ENCODE measurements around the gene SLC43A3. TPM values are rescaled to one million over a fixed set of nuclear protein-coding genes. Genes with fewer than 3 reads are reported as not detected.

Gene SLC43A3
- total RNA-seq, 1 donor from 2014 or later, result 48.0 TPM

- no peak for DNase-seq (ENCODE audit: low read depth, low spot score)
These were observed 66.8 kb downstream of the SLC43A3 start for GRCh38 chr11:57359896-57360690.

GRCh38 chr11:57359396-57359795 is 67.5 kb downstream of the SLC43A3 start:
- no peak for DNase-seq (ENCODE audit: low read depth, low spot score)

- no peak for DNase-seq (ENCODE audit: low read depth, low spot score)
These were observed 67.9 kb downstream of the SLC43A3 start for GRCh38 chr11:57358991-57359390.

GRCh38 chr11:57358543-57358961 is 68.4 kb downstream of the SLC43A3 start:
- DNase-seq (ENCODE audit: low read depth, low spot score), result no peak

GRCh38 chr11:57357856-57358255 is 69.1 kb downstream of the SLC43A3 start:
- no peak for DNase-seq (ENCODE audit: low read depth, low spot score)

GRCh38 chr11:57357310-57357709 is 69.6 kb downstream of the SLC43A3 start:
- DNase-seq (ENCODE audit: low read depth, low spot score), result no peak

Other genes starting within 250 kb of the SLC43A3 start
- gene LRRC55, start 245.2 kb downstream of the SLC43A3 start, total RNA-seq, result not detected in 2 replicates
- not detected in 2 replicates for gene APLNR, start 189.9 kb downstream of the SLC43A3 start, total RNA-seq
- gene TNKS1BP1, start 102.2 kb downstream of the SLC43A3 start, total RNA-seq, result 66.1 and 107 TPM in 2 replicates
- 102 and 115 TPM in 2 replicates for gene SSRP1, start 91.2 kb downstream of the SLC43A3 start, total RNA-seq
- not detected in 2 replicates for gene P2RX3, start 88.8 kb downstream of the SLC43A3 start, total RNA-seq
- gene PRG3, start 46.0 kb downstream of the SLC43A3 start, total RNA-seq, result not detected in 2 replicates
- 0.40 TPM in 1 of 2 replicates, not detected in the other for gene PRG2, start 36.5 kb downstream of the SLC43A3 start, total RNA-seq
- 0.07 TPM in 2 replicates for gene RTN4RL2, start 33.4 kb upstream of the SLC43A3 start, total RNA-seq
- gene SLC43A1, start 88.6 kb upstream of the SLC43A3 start, total RNA-seq, result 14.1 and 15.6 TPM in 2 replicates
- gene TIMM10, start 103.6 kb upstream of the SLC43A3 start, total RNA-seq, result 52.2 and 74.4 TPM in 2 replicates
- not detected in 2 replicates for gene SMTNL1, start 110.5 kb upstream of the SLC43A3 start, total RNA-seq
- 34.5 and 47.3 TPM in 2 replicates for gene UBE2L6, start 140.6 kb upstream of the SLC43A3 start, total RNA-seq
- gene SERPING1, start 170.6 kb upstream of the SLC43A3 start, total RNA-seq, result 0.11 TPM in 1 of 2 replicates, not detected in the other
- 0.14 and 0.20 TPM in 2 replicates for gene YPEL4, start 222.8 kb upstream of the SLC43A3 start, total RNA-seq
- 22.9 and 26.0 TPM in 2 replicates for gene CLP1, start 230.6 kb upstream of the SLC43A3 start, total RNA-seq
- 39.4 and 43.8 TPM in 2 replicates for gene ZDHHC5, start 241.0 kb upstream of the SLC43A3 start, total RNA-seq

Measured in pulmonary artery endothelial cell (primary cell).